Peyer's patch (tissue), 4 donors: ENCODE results near the gene ARMC9.

Experiments used
- POLR2A ChIP-seq, 2 donors: fragments of 450-650 bp; IDR thresholded peaks; one replicate each; pipeline ENCODE4 v1.5.1; 2017; ENCODE audit warnings: antibody characterized with exemption in 2 of 2, mild to moderate bottlenecking in 2 of 2, moderate library complexity in 2 of 2
- TF ChIP-seq, protein P1 (sequence below), 6 experiments: fragments of 450-650 bp in 4 of 6; fragments of 200-600 bp in 2 of 6; sonication (generic) in 1 of 6; IDR thresholded peaks; one replicate each; pipeline ENCODE4 v1.5.1; 2017 to 2019; ENCODE audit warnings: antibody characterized with exemption in 6 of 6, mild to moderate bottlenecking in 3 of 6, moderate library complexity in 1 of 6

DNA sequence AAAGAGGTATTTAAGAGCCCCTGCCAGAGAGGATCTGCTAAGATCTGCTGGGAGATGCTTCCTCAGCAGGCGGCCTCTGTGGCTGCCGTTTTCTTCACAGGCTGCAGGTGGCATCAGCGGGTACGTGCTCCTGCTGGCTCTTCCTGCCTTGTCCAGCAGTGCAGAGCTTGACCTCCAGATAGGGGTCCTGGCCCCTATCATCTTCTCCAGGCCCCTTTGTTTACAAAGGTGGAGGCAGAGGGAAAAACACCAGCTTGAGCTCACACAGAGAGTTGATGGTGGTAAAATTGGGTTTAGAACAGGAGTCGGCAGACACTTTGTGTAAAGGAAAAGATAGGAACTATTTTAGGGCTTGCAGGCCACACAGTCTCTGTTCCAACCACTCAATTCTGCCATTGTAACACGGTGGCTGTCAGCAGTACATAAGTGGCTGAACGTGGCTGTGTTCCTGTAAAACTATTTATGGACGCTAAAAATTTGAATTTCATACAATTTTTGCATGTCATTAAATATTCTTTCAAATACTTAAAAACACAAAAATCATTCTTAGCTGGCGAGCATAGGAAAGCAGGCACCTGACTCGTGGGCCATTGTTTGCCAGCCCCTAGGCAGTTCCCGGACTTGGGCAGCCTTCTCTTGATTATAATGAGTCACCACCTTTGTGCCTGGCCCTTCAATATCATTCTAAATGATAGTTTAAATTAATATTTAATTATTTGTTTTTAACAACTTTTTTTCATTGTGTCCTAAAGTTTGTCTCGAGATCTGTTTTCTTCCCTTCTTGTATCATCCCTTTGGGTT, 98.9 kb downstream of the ARMC9 start:
- TF ChIP-seq, protein P1, sequence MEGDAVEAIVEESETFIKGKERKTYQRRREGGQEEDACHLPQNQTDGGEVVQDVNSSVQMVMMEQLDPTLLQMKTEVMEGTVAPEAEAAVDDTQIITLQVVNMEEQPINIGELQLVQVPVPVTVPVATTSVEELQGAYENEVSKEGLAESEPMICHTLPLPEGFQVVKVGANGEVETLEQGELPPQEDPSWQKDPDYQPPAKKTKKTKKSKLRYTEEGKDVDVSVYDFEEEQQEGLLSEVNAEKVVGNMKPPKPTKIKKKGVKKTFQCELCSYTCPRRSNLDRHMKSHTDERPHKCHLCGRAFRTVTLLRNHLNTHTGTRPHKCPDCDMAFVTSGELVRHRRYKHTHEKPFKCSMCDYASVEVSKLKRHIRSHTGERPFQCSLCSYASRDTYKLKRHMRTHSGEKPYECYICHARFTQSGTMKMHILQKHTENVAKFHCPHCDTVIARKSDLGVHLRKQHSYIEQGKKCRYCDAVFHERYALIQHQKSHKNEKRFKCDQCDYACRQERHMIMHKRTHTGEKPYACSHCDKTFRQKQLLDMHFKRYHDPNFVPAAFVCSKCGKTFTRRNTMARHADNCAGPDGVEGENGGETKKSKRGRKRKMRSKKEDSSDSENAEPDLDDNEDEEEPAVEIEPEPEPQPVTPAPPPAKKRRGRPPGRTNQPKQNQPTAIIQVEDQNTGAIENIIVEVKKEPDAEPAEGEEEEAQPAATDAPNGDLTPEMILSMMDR (IDR thresholded peaks at IDR 0.05): peak; percentile 42 to 86 (median 70)
- TF ChIP-seq POLR2A (IDR thresholded peaks at IDR 0.05): no peak
